Measurements from ENCODE around the gene PCBP3.
"Not testable (repeated sequence)": the region's sequence is repeated elsewhere in the genome, so short reads cannot be mapped to it uniquely, and the experiment has no call there.

Gene PCBP3

GRCh38 chr21:45790427-45790826 is 146.9 kb downstream of the PCBP3 start:
- no peak for DNase-seq

GRCh38 chr21:45791562-45792418 is 148.3 kb downstream of the PCBP3 start:
- DNase-seq = no peak

GRCh38 chr21:45792682-45793383 is 149.3 kb downstream of the PCBP3 start:
- DNase-seq = no peak

- DNase-seq = no peak
Observed at GRCh38 chr21:45794027-45794426, 150.5 kb downstream of the PCBP3 start.

- no peak for DNase-seq
Observed at GRCh38 chr21:45796003-45796402, 152.5 kb downstream of the PCBP3 start.

GRCh38 chr21:45797338-45797737 is 153.8 kb downstream of the PCBP3 start:
- no peak for DNase-seq

- no peak for DNase-seq
Observed at GRCh38 chr21:45799765-45800338, 156.3 kb downstream of the PCBP3 start.

- no peak for DNase-seq
Observed at GRCh38 chr21:45800339-45801080, 157.0 kb downstream of the PCBP3 start.

GRCh38 chr21:45801129-45801964 is 157.8 kb downstream of the PCBP3 start:
- no peak for DNase-seq

GRCh38 chr21:45801989-45802388 is 158.5 kb downstream of the PCBP3 start:
- no peak for DNase-seq

- DNase-seq = no peak
Observed at GRCh38 chr21:45802425-45802824, 158.9 kb downstream of the PCBP3 start.

- DNase-seq = no peak
Observed at GRCh38 chr21:45802956-45803617, 159.6 kb downstream of the PCBP3 start.

GRCh38 chr21:45803618-45804340 is 160.3 kb downstream of the PCBP3 start:
- no peak for DNase-seq

GRCh38 chr21:45804809-45805313 is 161.3 kb downstream of the PCBP3 start:
- DNase-seq = no peak

GRCh38 chr21:45805321-45805720 is 161.8 kb downstream of the PCBP3 start:
- no peak for DNase-seq

- no peak for DNase-seq
Observed at GRCh38 chr21:45806042-45806441, 162.5 kb downstream of the PCBP3 start.

GRCh38 chr21:45808663-45809062 is 165.1 kb downstream of the PCBP3 start:
- DNase-seq = not testable (repeated sequence)

- DNase-seq = no peak
Observed at GRCh38 chr21:45809421-45809820, 165.9 kb downstream of the PCBP3 start.

GRCh38 chr21:45811136-45811535 is 167.6 kb downstream of the PCBP3 start:
- DNase-seq = no peak

- not testable (repeated sequence) for DNase-seq
Observed at GRCh38 chr21:45814210-45814940, 170.8 kb downstream of the PCBP3 start.

Measured in inflammatory macrophage (primary cell).